ENCODE results near the gene ZFAND5.

The ZFAND5 gene

GRCh38 chr9:72384710-72385485, 19.9 kb upstream of the ZFAND5 start:
- H3K36me3 ChIP-seq (ENCODE audit: control insufficient read depth, insufficient read depth, low read length), result no peaks in the 10 kb centered on the region
- H3K9me3 ChIP-seq (ENCODE audit: control insufficient read depth, low read length), result no peaks in the 10 kb centered on the region
- no peak overlapping the region for H3K9ac ChIP-seq (ENCODE audit: low read length)
- no peaks in the 10 kb centered on the region for H3K4me1 ChIP-seq (ENCODE audit: control insufficient read depth, insufficient read depth, low read length)
- H3K27me3 ChIP-seq (ENCODE audit: control insufficient read depth, insufficient read depth, low read length), result no peaks in the 10 kb centered on the region
- no peak overlapping the region for H3K4me3 ChIP-seq (ENCODE audit: low read length)

GRCh38 chr9:72383978-72384709, 19.1 kb upstream of the ZFAND5 start:
- Histone ChIP-seq H3K9me3 (ENCODE audit: control insufficient read depth, low read length) (no peaks in the 10 kb centered on the region), H3K4me1 (ENCODE audit: control insufficient read depth, insufficient read depth, low read length) (no peaks in the 10 kb centered on the region), H3K36me3 (ENCODE audit: control insufficient read depth, insufficient read depth, low read length) (no peaks in the 10 kb centered on the region), H3K4me3 (ENCODE audit: low read length) (no peak overlapping the region), H3K9ac (ENCODE audit: low read length) (no peak overlapping the region), H3K27me3 (ENCODE audit: control insufficient read depth, insufficient read depth, low read length) (no peaks in the 10 kb centered on the region)

DNA sequence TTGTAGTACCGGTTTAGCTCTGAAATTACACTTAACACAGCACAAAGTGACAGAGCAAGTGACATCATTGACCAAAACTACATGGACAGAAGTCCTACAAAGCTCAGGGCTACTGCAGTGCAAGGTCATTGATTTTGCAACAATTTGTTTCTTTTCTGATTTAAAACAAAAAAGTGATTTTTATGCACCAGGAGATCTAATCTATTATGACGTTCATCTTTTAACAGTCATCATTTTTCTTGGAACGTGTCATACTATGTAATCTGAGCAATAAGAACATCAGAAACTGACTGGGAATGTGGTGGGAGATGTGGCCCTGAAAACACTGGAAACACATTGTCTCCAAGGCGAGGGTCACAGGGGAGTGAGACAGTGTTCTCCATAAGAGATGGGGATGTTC, 17.4 kb upstream of the ZFAND5 start:
- Histone ChIP-seq H3K4me1 (ENCODE audit: control insufficient read depth, insufficient read depth, low read length) (no peaks in the 10 kb centered on the region), H3K4me3 (ENCODE audit: low read length) (no peak overlapping the region), H3K27me3 (ENCODE audit: control insufficient read depth, insufficient read depth, low read length) (no peaks in the 10 kb centered on the region), H3K36me3 (ENCODE audit: control insufficient read depth, insufficient read depth, low read length) (no peaks in the 10 kb centered on the region), H3K9me3 (ENCODE audit: control insufficient read depth, low read length) (no peaks in the 10 kb centered on the region), H3K9ac (ENCODE audit: low read length) (no peak overlapping the region)

DNA sequence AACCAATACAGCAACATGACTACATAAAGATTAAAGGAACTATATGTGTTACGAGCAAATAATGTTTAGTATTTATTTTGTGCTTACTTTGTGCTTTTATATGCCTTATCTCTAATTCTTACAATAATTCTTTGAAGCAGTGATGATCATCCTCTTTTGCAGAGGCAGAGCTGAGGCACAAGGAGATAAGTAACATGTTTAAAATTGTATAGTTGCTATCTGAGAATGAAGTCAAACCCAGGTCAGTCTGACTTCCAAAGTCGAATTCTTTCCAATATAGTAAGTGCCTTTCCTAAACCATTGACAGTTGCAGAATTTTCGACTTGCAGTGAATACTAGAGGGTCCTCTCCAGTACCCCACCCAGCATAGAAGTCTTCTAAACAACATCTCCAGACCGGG, 12.0 kb upstream of the ZFAND5 start:
- Histone ChIP-seq H3K9ac (ENCODE audit: low read length) (no peak overlapping the region), H3K9me3 (ENCODE audit: control insufficient read depth, low read length) (no peaks in the 10 kb centered on the region), H3K4me1 (ENCODE audit: control insufficient read depth, insufficient read depth, low read length) (no peaks in the 10 kb centered on the region), H3K4me3 (ENCODE audit: low read length) (no peak overlapping the region), H3K36me3 (ENCODE audit: control insufficient read depth, insufficient read depth, low read length) (no peaks in the 10 kb centered on the region), H3K27me3 (ENCODE audit: control insufficient read depth, insufficient read depth, low read length) (no peaks in the 10 kb centered on the region)

- Histone ChIP-seq H3K4me1 (ENCODE audit: control insufficient read depth, insufficient read depth, low read length) (peaks cover 9% of the 10 kb centered on the region), H3K9me3 (ENCODE audit: control insufficient read depth, low read length) (no peaks in the 10 kb centered on the region), H3K9ac (ENCODE audit: low read length) (no peak overlapping the region), H3K36me3 (ENCODE audit: control insufficient read depth, insufficient read depth, low read length) (no peaks in the 10 kb centered on the region), H3K27me3 (ENCODE audit: control insufficient read depth, insufficient read depth, low read length) (no peaks in the 10 kb centered on the region), H3K4me3 (ENCODE audit: low read length) (no peak overlapping the region)
Measured at GRCh38 chr9:72371151-72371550, 6.1 kb upstream of the ZFAND5 start.

GRCh38 chr9:72365525-72366256, 683 bp upstream of the ZFAND5 start:
- Histone ChIP-seq H3K4me1 (ENCODE audit: control insufficient read depth, insufficient read depth, low read length) (peaks cover 6% of the 10 kb centered on the region), H3K27me3 (ENCODE audit: control insufficient read depth, insufficient read depth, low read length) (no peaks in the 10 kb centered on the region), H3K4me3 (ENCODE audit: low read length) (peak overlapping the region; percentile 38), H3K9ac (ENCODE audit: low read length) (peak overlapping the region; percentile 97), H3K36me3 (ENCODE audit: control insufficient read depth, insufficient read depth, low read length) (no peaks in the 10 kb centered on the region), H3K9me3 (ENCODE audit: control insufficient read depth, low read length) (no peaks in the 10 kb centered on the region)

DNA sequence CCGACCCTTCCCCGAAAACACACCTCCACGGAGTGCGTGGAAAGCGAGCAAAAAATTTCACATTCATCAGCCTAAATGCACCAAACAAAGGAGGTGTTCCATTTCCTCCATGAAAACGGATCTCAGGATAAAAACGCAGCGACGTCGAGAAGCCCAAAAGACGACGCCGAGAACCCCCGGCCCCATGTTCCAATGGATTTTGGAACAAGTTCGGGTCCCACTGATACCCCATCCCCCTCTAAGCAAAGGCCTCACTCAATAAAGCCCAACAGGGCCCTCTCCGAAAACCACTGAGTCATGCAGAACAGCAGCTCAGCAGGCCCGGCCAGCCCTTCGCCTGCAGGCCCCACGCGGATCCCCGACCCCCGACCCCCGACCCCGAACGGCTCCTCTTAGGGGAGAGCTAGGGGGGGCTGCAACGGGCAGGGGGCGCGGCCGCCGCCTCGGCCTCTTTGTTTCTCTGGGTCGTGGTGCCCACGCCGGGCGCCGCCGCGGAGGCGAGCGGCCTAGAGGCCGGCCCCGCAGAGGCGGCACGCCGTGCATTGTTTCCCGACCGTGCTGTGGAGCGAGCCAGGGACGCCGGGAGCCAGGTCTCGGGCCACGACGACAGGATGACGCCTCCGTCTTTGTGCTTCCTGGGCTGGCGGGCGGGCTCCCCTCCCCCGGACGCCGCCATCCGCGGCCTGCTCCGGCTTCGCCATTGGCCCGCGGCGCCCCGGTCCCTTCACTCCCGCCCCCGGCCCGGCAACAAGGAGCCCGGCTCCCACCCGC, 915 bp downstream of the ZFAND5 start:
- peak overlapping the region; percentile 72 for H3K4me3 ChIP-seq (ENCODE audit: low read length)
- H3K9me3 ChIP-seq (ENCODE audit: control insufficient read depth, low read length), result no peaks in the 10 kb centered on the region
- H3K4me1 ChIP-seq (ENCODE audit: control insufficient read depth, insufficient read depth, low read length), result peaks cover 22% of the 10 kb centered on the region
- peak overlapping the region; percentile 98 for H3K9ac ChIP-seq (ENCODE audit: low read length)
- no peaks in the 10 kb centered on the region for H3K27me3 ChIP-seq (ENCODE audit: control insufficient read depth, insufficient read depth, low read length)
- no peaks in the 10 kb centered on the region for H3K36me3 ChIP-seq (ENCODE audit: control insufficient read depth, insufficient read depth, low read length)

- H3K9ac ChIP-seq (ENCODE audit: low read length), result peak overlapping the region; percentile 98
- H3K36me3 ChIP-seq (ENCODE audit: control insufficient read depth, insufficient read depth, low read length), result no peaks in the 10 kb centered on the region
- no peaks in the 10 kb centered on the region for H3K9me3 ChIP-seq (ENCODE audit: control insufficient read depth, low read length)
- no peaks in the 10 kb centered on the region for H3K27me3 ChIP-seq (ENCODE audit: control insufficient read depth, insufficient read depth, low read length)
- peak overlapping the region; percentile 72 for H3K4me3 ChIP-seq (ENCODE audit: low read length)
- H3K4me1 ChIP-seq (ENCODE audit: control insufficient read depth, insufficient read depth, low read length), result peaks cover 30% of the 10 kb centered on the region
Measured at GRCh38 chr9:72363236-72363635, 1.8 kb downstream of the ZFAND5 start.

GRCh38 chr9:72362680-72363139, 2.3 kb downstream of the ZFAND5 start:
- Histone ChIP-seq H3K4me1 (ENCODE audit: control insufficient read depth, insufficient read depth, low read length) (peaks cover 35% of the 10 kb centered on the region), H3K36me3 (ENCODE audit: control insufficient read depth, insufficient read depth, low read length) (no peaks in the 10 kb centered on the region), H3K4me3 (ENCODE audit: low read length) (no peak overlapping the region), H3K27me3 (ENCODE audit: control insufficient read depth, insufficient read depth, low read length) (no peaks in the 10 kb centered on the region), H3K9me3 (ENCODE audit: control insufficient read depth, low read length) (no peaks in the 10 kb centered on the region), H3K9ac (ENCODE audit: low read length) (peak overlapping the region; percentile 98)

DNA sequence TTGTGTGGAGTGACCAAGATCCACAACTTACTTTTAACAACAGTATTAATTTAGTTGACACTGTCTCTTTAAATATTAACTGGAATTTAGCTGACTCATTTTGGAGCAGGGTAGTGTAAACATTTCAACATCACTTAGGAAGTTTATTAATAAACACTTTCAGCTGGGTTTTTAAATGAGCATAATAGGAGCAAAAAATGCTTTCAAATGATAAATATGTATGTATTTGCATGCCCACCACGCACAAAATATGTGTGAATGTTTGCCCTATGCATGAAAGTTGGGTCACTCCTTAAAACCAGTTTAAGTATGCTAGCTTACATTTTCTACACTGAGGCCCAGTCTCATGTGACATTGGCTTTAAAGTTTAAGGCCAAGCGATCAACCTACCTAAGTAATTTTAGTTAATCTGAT, 2.9 kb downstream of the ZFAND5 start:
- H3K4me3 ChIP-seq (ENCODE audit: low read length), result no peak overlapping the region
- H3K9me3 ChIP-seq (ENCODE audit: control insufficient read depth, low read length), result no peaks in the 10 kb centered on the region
- H3K36me3 ChIP-seq (ENCODE audit: control insufficient read depth, insufficient read depth, low read length), result no peaks in the 10 kb centered on the region
- no peaks in the 10 kb centered on the region for H3K27me3 ChIP-seq (ENCODE audit: control insufficient read depth, insufficient read depth, low read length)
- H3K9ac ChIP-seq (ENCODE audit: low read length), result peak overlapping the region; percentile 98
- peaks cover 41% of the 10 kb centered on the region for H3K4me1 ChIP-seq (ENCODE audit: control insufficient read depth, insufficient read depth, low read length)

DNA sequence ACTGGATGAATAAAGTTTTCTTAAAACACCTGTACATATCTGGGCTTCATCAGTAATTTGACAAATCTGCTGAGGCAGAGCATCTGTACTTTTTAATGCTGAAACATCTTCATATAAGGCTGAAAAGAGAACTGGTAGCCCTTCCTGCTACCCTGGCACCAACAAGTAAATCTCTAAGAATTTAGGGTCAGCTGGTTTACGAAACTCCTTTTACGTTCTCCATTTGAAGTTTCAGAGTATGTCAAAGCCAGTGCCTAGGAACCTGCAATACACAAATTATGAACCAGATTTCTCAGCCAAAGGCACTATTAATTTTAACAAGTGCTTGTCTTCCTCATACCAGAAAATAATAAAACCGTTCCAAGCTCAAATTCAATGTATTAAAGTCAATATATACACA, 3.8 kb downstream of the ZFAND5 start:
- H3K4me3 ChIP-seq (ENCODE audit: low read length), result no peak overlapping the region
- peaks cover 50% of the 10 kb centered on the region for H3K4me1 ChIP-seq (ENCODE audit: control insufficient read depth, insufficient read depth, low read length)
- H3K27me3 ChIP-seq (ENCODE audit: control insufficient read depth, insufficient read depth, low read length), result no peaks in the 10 kb centered on the region
- H3K9me3 ChIP-seq (ENCODE audit: control insufficient read depth, low read length), result no peaks in the 10 kb centered on the region
- peak overlapping the region; percentile 51 for H3K9ac ChIP-seq (ENCODE audit: low read length)
- H3K36me3 ChIP-seq (ENCODE audit: control insufficient read depth, insufficient read depth, low read length), result no peaks in the 10 kb centered on the region

Measured in mucosa of stomach (tissue), 1 donor.